Naive thymus-derived CD4-positive, alpha-beta T cell (primary cell): ENCODE results near the gene PRDM16. TPM values are rescaled to one million over a fixed set of nuclear protein-coding genes. Genes with fewer than 3 reads are reported as not detected.

Experiments used
- ATAC-seq: fragments of 150-1000 bp; cut with Tn5 transposase; 2 replicates; pipeline ENCODE4 v1.10.0; 2021; ENCODE audit warnings: mild to moderate bottlenecking, moderate library complexity
- CTCF ChIA-PET: fragments of 350-600 bp; sonication (Branson Sonifier 250); formaldehyde crosslinking; loops from one replicate; lab custom pipeline; 2021; ENCODE audit warnings: antibody characterized with exemption; lab: Charles Lee
- POLR2A ChIA-PET: fragments of 350-600 bp; sonication (Branson Sonifier 250); formaldehyde crosslinking; loops from one replicate; lab custom pipeline; 2021; ENCODE audit warnings: antibody characterized with exemption, inconsistent platforms; lab: Charles Lee
- DNase-seq, 9 donors: peaks; one replicate each; pipeline versions ENCODE4 v3.0.0 to v3.0.0-alpha.2; 2020 to 2022; ENCODE audit warnings: mixed read lengths in 1 of 9
- H3K27ac ChIP-seq: one replicate; pipeline ENCODE4 v1.7.0; 2013; ENCODE audit warnings: mild to moderate bottlenecking, low read depth, low read length, moderate library complexity
- H3K27me3 ChIP-seq, 2 donors: one replicate each; pipeline ENCODE4 v1.7.0; 2013; ENCODE audit warnings: low read length in 2 of 2, mild to moderate bottlenecking in 2 of 2, moderate library complexity in 2 of 2; ENCODE audit not compliant: control insufficient read depth in 2 of 2, insufficient read depth in 2 of 2
- H3K36me3 ChIP-seq, 3 experiments: 1 replicate in 2 of 3; 2 replicates in 1 of 3; pipeline ENCODE4 v1.7.0; 2013; ENCODE audit warnings: low read length in 3 of 3, mild to moderate bottlenecking in 3 of 3, moderate library complexity in 1 of 3; ENCODE audit not compliant: insufficient read depth in 3 of 3, control insufficient read depth in 2 of 3
- H3K4me1 ChIP-seq, 2 donors: one replicate each; pipeline ENCODE4 v1.7.0; 2013; ENCODE audit warnings: low read length in 2 of 2, mild to moderate bottlenecking in 2 of 2, moderate library complexity in 1 of 2; ENCODE audit not compliant: control insufficient read depth in 2 of 2, insufficient read depth in 2 of 2
- H3K4me3 ChIP-seq: 2 replicates; pipeline ENCODE4 v1.7.0; 2013; ENCODE audit warnings: mild to moderate bottlenecking, low read length
- H3K9me3 ChIP-seq, 3 experiments: 1 replicate in 2 of 3; 2 replicates in 1 of 3; pipeline ENCODE4 v1.7.0; 2013; ENCODE audit warnings: low read length in 3 of 3; ENCODE audit not compliant: control insufficient read depth in 2 of 3
- H3K27ac Mint-ChIP-seq, 9 donors: one replicate each; pipeline ENCODE4 v1.8.0; 2020 to 2022; ENCODE audit warnings: mixed read lengths in 9 of 9, mild to moderate bottlenecking in 8 of 9, moderate library complexity in 5 of 9, inconsistent platforms in 2 of 9
- H3K27me3 Mint-ChIP-seq, 5 donors: one replicate each; pipeline ENCODE4 v1.8.0; 2021 to 2022; ENCODE audit warnings: mixed read lengths in 5 of 5, mild to moderate bottlenecking in 1 of 5
- H3K36me3 Mint-ChIP-seq, 5 donors: one replicate each; pipeline ENCODE4 v1.8.0; 2020 to 2022; ENCODE audit warnings: mixed read lengths in 5 of 5, mild to moderate bottlenecking in 3 of 5, inconsistent platforms in 1 of 5
- H3K4me1 Mint-ChIP-seq, 7 donors: one replicate each; pipeline ENCODE4 v1.8.0; 2020 to 2022; ENCODE audit warnings: mixed read lengths in 7 of 7, mild to moderate bottlenecking in 3 of 7, inconsistent platforms in 1 of 7
- H3K4me3 Mint-ChIP-seq, 10 donors: one replicate each; pipeline ENCODE4 v1.8.0; 2020 to 2022; ENCODE audit warnings: mild to moderate bottlenecking in 10 of 10, mixed read lengths in 10 of 10, moderate library complexity in 6 of 10, inconsistent platforms in 2 of 10
- H3K9me3 Mint-ChIP-seq, 11 donors: one replicate each; pipeline ENCODE4 v1.8.0; 2020 to 2022; ENCODE audit warnings: mixed read lengths in 11 of 11, mild to moderate bottlenecking in 4 of 11, inconsistent platforms in 1 of 11, moderate library complexity in 1 of 11
- intact Hi-C, 2 donors: fragments of 100-400 bp; cut with micrococcal nuclease; formaldehyde crosslinking; loops; one replicate each; pipeline ENCODE4 v1.15.1; 2023
- polyA plus RNA-seq, 2 donors: library from polyadenylated mRNA; unstranded; fragments of 300-500 nt; fragmentation: Illumina TruSeq; gene quantifications; one replicate each; pipeline ENCODE4 v1.2.3, GENCODE V29; 2021
- total RNA-seq, 6 experiments: library from RNA in 5 of 6; stranded (reverse) in 5 of 6; gene quantifications; 1 replicate in 5 of 6; 2 replicates in 1 of 6; pipeline ENCODE4 v1.2.3 and lab custom pipeline; 2021 to 2026

PRDM16 gene
- total and polyA plus RNA-seq, 7 experiments from 2014 or later: 0.05 to 0.61 (median 0.36) TPM; not detected in 2

- peak overlapping the region in 2 of 9 donors; percentile 63 to 75 for H3K27ac Mint-ChIP-seq
- no peaks in the 10 kb centered on the region for H3K27me3 ChIP-seq
Measured at GRCh38 chr1:3078430-3078861, 9.4 kb downstream of the PRDM16 start.

GRCh38 chr1:3078871-3079270 lies 9.9 kb downstream of the PRDM16 start:
- no peak for ATAC-seq
- POLR2A ChIA-PET: no interaction called here
- intact Hi-C loops: loop anchor here in 1 of 2 donors (10.0 kb wide), 1 partner anchor 64 kb away; no protein-coding TSS in a partner anchor

More at GRCh38 chr1:3078430-3078861, 9.4 kb downstream of the PRDM16 start:
- intact Hi-C loops: loop anchor here in 1 of 2 donors (10.0 kb wide), 1 partner anchor 64 kb away; no protein-coding TSS in a partner anchor
- ATAC-seq: no peak
- DNase-seq: no peak
- H3K4me3 Mint-ChIP-seq: peak overlapping the region in 4 of 10 donors; percentile 29 to 60 (median 46)
- ChIA-PET CTCF (interaction anchor here (0.7 kb wide), 1 partner anchor 802 kb away, joined by 5 read pairs; no protein-coding TSS in a partner anchor), POLR2A (no interaction called here)
- no peaks in the 10 kb centered on the region for H3K36me3 Mint-ChIP-seq
- Histone ChIP-seq H3K9me3 (no peaks in the 10 kb centered on the region), H3K4me3 (no peak overlapping the region), H3K27ac (no peak overlapping the region), H3K4me1 (no peaks in the 10 kb centered on the region), H3K36me3 (no peaks in the 10 kb centered on the region)
- no peaks in the 10 kb centered on the region for H3K9me3 Mint-ChIP-seq
- peaks cover 0 to 6% (median 0%) of the 10 kb centered on the region in 7 donors for H3K4me1 Mint-ChIP-seq
- H3K27me3 Mint-ChIP-seq: peaks cover 5 to 27% (median 11%) of the 10 kb centered on the region in 5 donors

GRCh38 chr1:3079381-3080052 lies 10.5 kb downstream of the PRDM16 start:
- Mint-ChIP-seq H3K27ac (no peak overlapping the region), H3K4me3 (peak overlapping the region in 3 of 10 donors; percentile 18 to 60 (median 44)), H3K4me1 (peaks cover 0 to 6% (median 0%) of the 10 kb centered on the region in 7 donors), H3K9me3 (no peaks in the 10 kb centered on the region), H3K36me3 (no peaks in the 10 kb centered on the region), H3K27me3 (peaks cover 0 to 27% (median 6%) of the 10 kb centered on the region in 5 donors)
- H3K4me1 ChIP-seq: no peaks in the 10 kb centered on the region
- no peak for ATAC-seq
- no peak overlapping the region for H3K27ac ChIP-seq
- no peak overlapping the region for H3K4me3 ChIP-seq
- POLR2A ChIA-PET: no interaction called here
- intact Hi-C loops: loop anchor here in 1 of 2 donors (10.0 kb wide), 1 partner anchor 65 kb away; no protein-coding TSS in a partner anchor
- CTCF ChIA-PET: no interaction called here
- H3K27me3 ChIP-seq: no peaks in the 10 kb centered on the region
- no peaks in the 10 kb centered on the region for H3K9me3 ChIP-seq
- DNase-seq: no peak
- H3K36me3 ChIP-seq: no peaks in the 10 kb centered on the region

More at GRCh38 chr1:3078871-3079270, 9.9 kb downstream of the PRDM16 start:
- H3K36me3 ChIP-seq: no peaks in the 10 kb centered on the region
- H3K9me3 ChIP-seq: no peaks in the 10 kb centered on the region
- Mint-ChIP-seq H3K9me3 (no peaks in the 10 kb centered on the region), H3K27ac (peak overlapping the region in 1 of 9 donors; percentile 75), H3K4me1 (peaks cover 0 to 6% (median 0%) of the 10 kb centered on the region in 7 donors), H3K36me3 (no peaks in the 10 kb centered on the region), H3K27me3 (peaks cover 5 to 27% (median 11%) of the 10 kb centered on the region in 5 donors), H3K4me3 (peak overlapping the region in 4 of 10 donors; percentile 29 to 60 (median 46))
- H3K4me3 ChIP-seq: no peak overlapping the region
- DNase-seq: no peak
- H3K27me3 ChIP-seq: no peaks in the 10 kb centered on the region
- H3K4me1 ChIP-seq: no peaks in the 10 kb centered on the region
- CTCF ChIA-PET: no interaction called here
- H3K27ac ChIP-seq: no peak overlapping the region

- H3K4me1 ChIP-seq: no peaks in the 10 kb centered on the region
- no peak for ATAC-seq
- no peak overlapping the region for H3K4me3 ChIP-seq
- Mint-ChIP-seq H3K9me3 (no peaks in the 10 kb centered on the region), H3K27ac (peak overlapping the region in 1 of 9 donors; percentile 70), H3K4me1 (peaks cover 0 to 6% (median 0%) of the 10 kb centered on the region in 7 donors), H3K36me3 (no peaks in the 10 kb centered on the region), H3K27me3 (peaks cover 0 to 22% (median 6%) of the 10 kb centered on the region in 5 donors), H3K4me3 (no peak overlapping the region)
- POLR2A ChIA-PET: no interaction called here
- CTCF ChIA-PET: no interaction called here
- no peak for DNase-seq
- no peak overlapping the region for H3K27ac ChIP-seq
- no peaks in the 10 kb centered on the region for H3K27me3 ChIP-seq
- no peaks in the 10 kb centered on the region for H3K36me3 ChIP-seq
- intact Hi-C loops: no loop called here
- H3K9me3 ChIP-seq: no peaks in the 10 kb centered on the region
Measured at GRCh38 chr1:3080053-3080955, 11.3 kb downstream of the PRDM16 start.

GRCh38 chr1:3081171-3081683 lies 12.2 kb downstream of the PRDM16 start:
- ChIA-PET CTCF (no interaction called here), POLR2A (no interaction called here)
- no peak overlapping the region for H3K4me3 ChIP-seq
- Mint-ChIP-seq H3K36me3 (no peaks in the 10 kb centered on the region), H3K27me3 (peaks cover 0 to 18% (median 6%) of the 10 kb centered on the region in 5 donors), H3K27ac (no peak overlapping the region), H3K4me1 (peaks cover 0 to 6% (median 0%) of the 10 kb centered on the region in 7 donors), H3K9me3 (no peaks in the 10 kb centered on the region), H3K4me3 (no peak overlapping the region)
- ATAC-seq (no peak), DNase-seq (no peak)
- no peak overlapping the region for H3K27ac ChIP-seq
- H3K36me3 ChIP-seq: no peaks in the 10 kb centered on the region
- H3K27me3 ChIP-seq: no peaks in the 10 kb centered on the region
- H3K4me1 ChIP-seq: no peaks in the 10 kb centered on the region
- intact Hi-C loops: no loop called here
- no peaks in the 10 kb centered on the region for H3K9me3 ChIP-seq

GRCh38 chr1:3082051-3082450 lies 13.0 kb downstream of the PRDM16 start:
- Histone ChIP-seq H3K9me3 (no peaks in the 10 kb centered on the region), H3K4me1 (no peaks in the 10 kb centered on the region), H3K4me3 (no peak overlapping the region), H3K27me3 (no peaks in the 10 kb centered on the region), H3K27ac (no peak overlapping the region), H3K36me3 (no peaks in the 10 kb centered on the region)
- POLR2A ChIA-PET: no interaction called here
- CTCF ChIA-PET: no interaction called here
- Mint-ChIP-seq H3K9me3 (no peaks in the 10 kb centered on the region), H3K36me3 (no peaks in the 10 kb centered on the region), H3K4me1 (peaks cover 0 to 6% (median 0%) of the 10 kb centered on the region in 7 donors), H3K4me3 (no peak overlapping the region), H3K27me3 (peaks cover 0 to 16% (median 6%) of the 10 kb centered on the region in 5 donors), H3K27ac (no peak overlapping the region)
- intact Hi-C loops: no loop called here
- ATAC-seq (no peak), DNase-seq (no peak)
